GM12875 (cell line): Measurements from ENCODE around the gene TXLNB.
"Not testable (repeated sequence)": the region's sequence is repeated elsewhere in the genome, so short reads cannot be mapped to it uniquely, and the experiment has no call there.

Source experiments
- H3K4me3 ChIP-seq: one replicate; pipeline ENCODE4 v1.5.1; 2011; ENCODE audit warnings: low read depth, low read length, control low read depth
- TF ChIP-seq, protein P1 (sequence below): IDR thresholded peaks from 2 replicates; pipeline ENCODE4 v1.5.1; 2011; ENCODE audit warnings: low read depth, mild to moderate bottlenecking, control low read depth, inconsistent platforms, low read length, moderate library complexity, borderline replicate concordance; ENCODE audit not compliant: insufficient read depth

Gene TXLNB

DNA sequence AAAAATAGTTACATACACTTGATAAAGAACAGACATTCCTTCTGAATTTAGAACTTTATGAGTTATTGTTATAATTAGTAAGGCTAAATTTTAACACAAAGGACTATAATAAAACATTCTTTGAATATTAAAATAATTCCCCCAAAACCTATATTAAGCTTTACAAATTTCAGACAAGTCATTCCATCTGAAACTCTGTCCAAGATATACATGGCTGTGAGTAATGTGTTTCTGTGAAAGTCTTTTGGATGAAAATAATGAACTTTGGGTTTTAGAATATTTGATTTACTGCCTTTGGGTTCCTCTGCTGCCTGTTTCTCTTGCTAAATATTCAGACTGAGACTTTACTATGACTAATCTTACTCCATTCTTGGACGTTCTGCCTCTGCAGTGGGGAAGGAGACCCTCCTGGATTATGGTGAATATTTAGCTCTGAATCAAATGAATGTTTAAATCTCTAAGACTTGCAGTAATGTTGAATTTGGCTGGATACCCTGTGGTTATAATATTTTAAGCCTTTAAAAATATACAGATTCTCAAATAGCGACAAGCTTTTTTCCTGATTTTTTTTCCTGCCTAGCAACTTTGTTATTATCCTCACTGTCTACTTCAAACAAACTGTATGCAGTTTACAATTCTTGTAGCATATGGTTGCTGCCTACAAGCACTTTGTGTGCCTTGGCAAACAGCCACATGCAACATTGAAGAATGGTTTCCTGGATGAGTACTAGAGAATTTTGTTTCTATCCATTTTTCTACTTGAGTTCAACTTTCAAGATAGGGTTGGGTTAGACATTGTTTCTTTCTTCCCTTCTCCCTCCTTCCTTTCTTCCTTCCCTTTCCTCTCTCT, 51.4 kb downstream of the TXLNB start:
- TF ChIP-seq, protein P1, sequence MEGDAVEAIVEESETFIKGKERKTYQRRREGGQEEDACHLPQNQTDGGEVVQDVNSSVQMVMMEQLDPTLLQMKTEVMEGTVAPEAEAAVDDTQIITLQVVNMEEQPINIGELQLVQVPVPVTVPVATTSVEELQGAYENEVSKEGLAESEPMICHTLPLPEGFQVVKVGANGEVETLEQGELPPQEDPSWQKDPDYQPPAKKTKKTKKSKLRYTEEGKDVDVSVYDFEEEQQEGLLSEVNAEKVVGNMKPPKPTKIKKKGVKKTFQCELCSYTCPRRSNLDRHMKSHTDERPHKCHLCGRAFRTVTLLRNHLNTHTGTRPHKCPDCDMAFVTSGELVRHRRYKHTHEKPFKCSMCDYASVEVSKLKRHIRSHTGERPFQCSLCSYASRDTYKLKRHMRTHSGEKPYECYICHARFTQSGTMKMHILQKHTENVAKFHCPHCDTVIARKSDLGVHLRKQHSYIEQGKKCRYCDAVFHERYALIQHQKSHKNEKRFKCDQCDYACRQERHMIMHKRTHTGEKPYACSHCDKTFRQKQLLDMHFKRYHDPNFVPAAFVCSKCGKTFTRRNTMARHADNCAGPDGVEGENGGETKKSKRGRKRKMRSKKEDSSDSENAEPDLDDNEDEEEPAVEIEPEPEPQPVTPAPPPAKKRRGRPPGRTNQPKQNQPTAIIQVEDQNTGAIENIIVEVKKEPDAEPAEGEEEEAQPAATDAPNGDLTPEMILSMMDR, result no peak
- no peak overlapping the region for H3K4me3 ChIP-seq

DNA sequence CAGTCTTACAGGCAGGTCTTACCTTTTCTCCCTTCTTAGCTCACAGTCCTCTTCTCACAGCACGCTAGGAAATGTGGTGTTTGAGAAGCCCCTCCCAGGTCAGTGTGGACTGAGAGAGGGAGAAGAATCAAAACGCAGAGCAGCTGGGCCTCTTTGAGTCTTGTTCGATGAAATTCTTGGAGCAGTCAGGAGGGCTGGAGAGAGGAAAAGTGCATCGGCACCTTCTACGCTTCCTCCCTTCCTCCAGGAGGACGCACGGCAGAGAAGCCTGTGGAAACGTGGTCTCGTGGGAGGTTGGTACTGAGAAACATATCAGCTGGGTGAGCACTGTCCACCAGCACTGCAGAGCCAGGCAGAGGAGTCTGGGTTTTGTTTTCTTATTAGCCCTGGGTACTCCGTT, 52.7 kb downstream of the TXLNB start:
- no peak overlapping the region for H3K4me3 ChIP-seq
- TF ChIP-seq, protein P1, result no peak

DNA sequence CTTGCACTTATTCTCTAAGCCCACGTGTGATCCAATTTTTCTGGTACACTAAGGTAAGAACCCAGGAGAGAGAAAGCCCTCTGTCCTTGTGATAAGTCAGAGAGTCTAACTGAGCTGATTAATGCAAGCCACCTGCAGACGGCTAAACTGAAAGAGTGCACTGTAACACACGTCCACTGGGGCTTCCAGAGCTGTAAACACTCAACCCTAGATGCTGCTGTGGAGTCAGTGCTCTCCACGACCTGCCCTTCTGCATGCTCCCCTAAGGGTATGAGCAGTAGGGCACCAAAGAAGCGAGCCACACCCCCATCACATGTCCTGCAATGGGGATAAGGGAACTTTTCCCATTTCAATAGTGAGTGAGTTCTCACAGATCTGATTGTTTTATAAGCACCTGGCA, 55.7 kb downstream of the TXLNB start:
- H3K4me3 ChIP-seq, result no peak overlapping the region
- TF ChIP-seq, protein P1, result no peak

DNA sequence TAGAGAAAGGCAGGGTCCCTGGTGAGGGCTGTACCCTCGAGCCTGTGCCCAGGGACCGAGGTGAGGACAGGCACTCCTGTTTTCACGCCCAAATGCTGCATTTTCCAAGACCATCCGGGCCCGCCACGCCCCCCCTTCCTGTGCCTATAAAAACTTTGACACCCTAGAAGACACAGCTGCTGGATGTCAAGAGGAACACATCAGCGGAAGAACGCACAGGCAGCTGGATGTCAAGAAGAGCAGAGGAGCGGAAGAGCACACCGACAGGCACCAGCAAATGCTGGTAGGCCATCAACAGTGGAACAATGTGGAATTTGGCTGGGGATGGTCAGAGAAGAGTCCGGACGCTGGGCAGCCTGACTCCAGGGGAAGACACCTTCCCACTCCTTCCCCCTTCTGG, 56.1 kb downstream of the TXLNB start:
- TF ChIP-seq, protein P1, result no peak
- H3K4me3 ChIP-seq, result no peak overlapping the region

DNA sequence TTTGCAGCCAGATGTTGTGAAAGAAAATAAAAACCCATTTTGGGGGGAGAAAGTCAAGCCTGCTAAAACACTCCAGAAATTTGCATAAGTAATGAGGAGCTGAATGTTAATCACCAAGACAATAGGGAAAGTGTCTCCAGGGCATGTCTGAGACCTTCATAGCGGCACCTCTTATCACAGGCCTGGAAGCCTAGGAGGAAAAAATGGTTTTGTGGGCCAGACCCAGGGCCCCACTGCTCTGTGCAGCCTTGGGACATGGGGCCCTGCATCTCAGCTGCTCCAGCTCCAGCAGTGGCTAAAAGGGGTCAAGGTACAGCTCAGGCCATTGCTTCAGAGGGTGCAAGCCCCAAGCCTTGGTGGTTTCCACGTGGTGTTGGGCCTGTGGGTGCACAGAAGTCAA, 57.6 kb downstream of the TXLNB start:
- H3K4me3 ChIP-seq, result not testable (repeated sequence)

DNA sequence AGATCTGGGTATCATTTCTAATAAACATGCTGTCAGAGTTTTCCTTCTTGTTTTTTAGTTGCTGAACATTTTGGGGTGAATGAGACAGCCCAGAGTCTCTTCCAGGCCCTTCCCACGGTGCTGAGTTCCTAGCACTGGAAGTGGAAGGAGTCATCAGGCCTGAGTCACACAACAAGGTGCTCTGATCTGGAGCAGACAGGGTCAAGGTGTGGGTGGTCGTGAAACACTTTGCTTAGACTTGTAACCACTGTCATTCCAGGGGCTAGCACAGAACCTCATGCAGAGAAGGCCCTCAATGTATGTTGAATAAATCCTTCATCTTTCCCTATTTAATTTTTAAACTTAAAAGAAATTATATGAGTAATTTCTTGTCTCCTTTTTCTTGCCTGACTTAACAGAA, 60.6 kb downstream of the TXLNB start:
- TF ChIP-seq, protein P1, result no peak
- no peak overlapping the region for H3K4me3 ChIP-seq

DNA sequence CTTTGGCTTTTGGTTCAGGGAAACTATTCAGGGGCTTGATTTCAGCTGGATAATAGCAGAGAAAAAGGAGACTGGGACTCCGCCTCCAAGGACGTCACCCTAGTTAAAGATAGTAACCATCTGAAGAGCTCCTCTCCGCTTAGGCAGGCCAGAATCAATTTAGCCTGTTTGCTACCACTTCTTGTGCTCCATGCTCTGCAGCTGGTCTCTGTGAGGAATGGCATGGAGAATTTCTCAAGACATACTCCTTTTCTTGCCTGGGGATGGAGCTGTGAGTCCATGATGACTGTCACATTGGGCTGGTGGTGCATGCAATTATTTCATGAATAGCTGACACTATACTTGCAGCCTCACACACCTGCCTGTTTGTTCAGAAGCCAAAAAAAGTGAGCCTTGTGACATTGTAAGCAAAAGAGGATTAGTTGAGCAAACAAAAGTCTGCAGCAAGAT, 61.4 kb downstream of the TXLNB start:
- no peak overlapping the region for H3K4me3 ChIP-seq
- TF ChIP-seq, protein P1, result no peak

DNA sequence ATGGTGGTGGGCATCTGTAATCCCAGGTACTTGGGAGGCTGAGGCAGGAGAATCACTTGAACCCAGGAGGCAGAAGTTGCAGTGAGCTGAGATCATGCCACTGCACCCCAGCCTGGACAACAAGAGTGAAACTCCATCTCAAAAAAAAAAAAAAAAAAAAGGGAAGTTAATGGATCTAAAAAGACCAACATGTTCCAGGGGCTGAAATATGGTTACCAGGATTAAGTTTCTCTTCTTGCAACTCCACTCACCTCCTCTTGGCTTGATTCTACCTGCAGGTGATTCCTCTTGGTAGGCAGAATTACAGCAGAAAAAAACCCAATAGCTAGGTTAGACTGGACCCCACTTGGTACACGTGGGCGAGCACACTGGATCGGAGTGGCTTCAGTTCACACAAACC, 63.4 kb downstream of the TXLNB start:
- H3K4me3 ChIP-seq, result not testable (repeated sequence)
